Iris pigment epithelial cell (primary cell): ENCODE data around the gene MGAM2.
A peak's percentile ranks its signal among the peaks of the same experiment; 100 is the strongest.

Source experiments
- DNase-seq: peaks from one replicate; pipeline ENCODE4 v3.0.0-alpha.2; 2011; ENCODE audit warnings: low read depth

The MGAM2 gene

GRCh38 chr7:142176901-142177300, 65.4 kb downstream of the MGAM2 start:
- DNase-seq, result peak; percentile 3

- DNase-seq, result peak; percentile 23
These were observed 66.4 kb downstream of the MGAM2 start for GRCh38 chr7:142177869-142178268.

GRCh38 chr7:142180426-142180825, 68.9 kb downstream of the MGAM2 start:
- no peak for DNase-seq

- DNase-seq, result no peak
These were observed 69.7 kb downstream of the MGAM2 start for GRCh38 chr7:142181211-142181610.

- DNase-seq, result no peak
These were observed 70.4 kb downstream of the MGAM2 start for GRCh38 chr7:142181966-142182365.

GRCh38 chr7:142185069-142185468, 73.6 kb downstream of the MGAM2 start:
- DNase-seq, result no peak

- DNase-seq, result no peak
These were observed 74.3 kb downstream of the MGAM2 start for GRCh38 chr7:142185801-142186200.

GRCh38 chr7:142188154-142188553, 76.6 kb downstream of the MGAM2 start:
- peak; percentile 23 for DNase-seq

GRCh38 chr7:142188846-142189245, 77.3 kb downstream of the MGAM2 start:
- DNase-seq, result peak; percentile 15

GRCh38 chr7:142194201-142194600, 82.7 kb downstream of the MGAM2 start:
- no peak for DNase-seq

GRCh38 chr7:142196066-142196840, 84.7 kb downstream of the MGAM2 start:
- peak; percentile 3 for DNase-seq

GRCh38 chr7:142200206-142200605, 88.7 kb downstream of the MGAM2 start:
- no peak for DNase-seq

- no peak for DNase-seq
These were observed 117.1 kb downstream of the MGAM2 start for GRCh38 chr7:142228537-142229104.

GRCh38 chr7:142231716-142232115, 120.2 kb downstream of the MGAM2 start:
- no peak for DNase-seq

- DNase-seq, result no peak
These were observed 129.0 kb downstream of the MGAM2 start for GRCh38 chr7:142240546-142240945.

- DNase-seq, result no peak
These were observed 132.3 kb downstream of the MGAM2 start for GRCh38 chr7:142243823-142244222.

- DNase-seq, result no peak
These were observed 136.9 kb downstream of the MGAM2 start for GRCh38 chr7:142248166-142249160.

GRCh38 chr7:142249918-142250317, 138.4 kb downstream of the MGAM2 start:
- DNase-seq, result no peak

GRCh38 chr7:142250705-142251104, 139.2 kb downstream of the MGAM2 start:
- no peak for DNase-seq

- no peak for DNase-seq
These were observed 146.4 kb downstream of the MGAM2 start, which contains the start of gene PRSS58 for GRCh38 chr7:142257958-142258357. PRSS58 (minus strand) TSS chr7:142258058; CDS start chr7:142257707, 351 bp downstream.

- peak; percentile 54 for DNase-seq
These were observed 152.3 kb downstream of the MGAM2 start for GRCh38 chr7:142263598-142264380.
